ENCODE data around the gene MDP1.

GRCh38 chr14:24238527-24239037 lies 22.7 kb upstream of the MDP1 start:
- TF ChIP-seq GATA2 (IDR thresholded peaks at IDR 0.05; ENCODE audit: low read depth, low read length), result no peak
- no peak for TF ChIP-seq GATA3 (IDR thresholded peaks at IDR 0.05; ENCODE audit: low read depth, low read length)

Measured in SH-SY5Y (cell line).